Activated CD4-positive, CD25-positive, alpha-beta regulatory T cell treated with anti-CD3 and anti-CD28 coated beads, Interleukin-2, amount 50 U/mL, for 16 hours (primary cell): ENCODE measurements around the gene FBXW8.

ENCODE experiments used
- DNase-seq: peaks from one replicate; pipeline ENCODE4 v3.0.0-alpha.2; 2020; ENCODE audit warnings: low read depth, low spot score

Gene FBXW8

DNA sequence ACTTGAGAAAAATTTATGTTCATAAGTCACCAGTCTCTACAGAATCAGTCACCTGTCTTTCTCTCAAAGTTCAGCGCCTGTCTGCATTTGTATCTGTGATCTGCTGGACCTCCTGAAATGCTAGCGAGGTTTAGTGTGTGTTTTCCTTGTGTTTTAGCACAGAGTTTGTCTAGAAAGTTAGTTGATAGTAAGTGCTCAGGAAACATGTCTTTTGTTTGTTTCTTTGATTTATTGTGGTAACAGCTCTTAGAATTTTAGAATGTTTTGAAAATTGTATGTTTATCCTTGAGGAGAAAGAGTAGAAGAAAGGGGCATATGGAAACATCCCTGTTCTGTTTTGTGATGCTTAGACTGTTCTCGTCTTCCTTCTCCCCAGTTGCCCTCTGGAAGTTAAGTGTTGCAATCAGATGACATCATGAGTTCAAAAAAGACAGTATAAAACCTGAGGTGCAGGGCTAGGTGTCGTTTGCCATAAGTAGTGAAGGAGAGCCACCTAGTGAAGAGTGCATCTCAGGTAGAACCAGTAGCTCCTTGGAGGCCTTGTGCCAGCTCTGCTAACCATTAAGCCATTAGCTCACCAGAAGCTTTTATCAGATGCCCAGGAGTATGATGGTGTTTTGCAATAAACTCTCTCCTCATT, 44.8 kb downstream of the FBXW8 start:
- DNase-seq, result no peak

DNA sequence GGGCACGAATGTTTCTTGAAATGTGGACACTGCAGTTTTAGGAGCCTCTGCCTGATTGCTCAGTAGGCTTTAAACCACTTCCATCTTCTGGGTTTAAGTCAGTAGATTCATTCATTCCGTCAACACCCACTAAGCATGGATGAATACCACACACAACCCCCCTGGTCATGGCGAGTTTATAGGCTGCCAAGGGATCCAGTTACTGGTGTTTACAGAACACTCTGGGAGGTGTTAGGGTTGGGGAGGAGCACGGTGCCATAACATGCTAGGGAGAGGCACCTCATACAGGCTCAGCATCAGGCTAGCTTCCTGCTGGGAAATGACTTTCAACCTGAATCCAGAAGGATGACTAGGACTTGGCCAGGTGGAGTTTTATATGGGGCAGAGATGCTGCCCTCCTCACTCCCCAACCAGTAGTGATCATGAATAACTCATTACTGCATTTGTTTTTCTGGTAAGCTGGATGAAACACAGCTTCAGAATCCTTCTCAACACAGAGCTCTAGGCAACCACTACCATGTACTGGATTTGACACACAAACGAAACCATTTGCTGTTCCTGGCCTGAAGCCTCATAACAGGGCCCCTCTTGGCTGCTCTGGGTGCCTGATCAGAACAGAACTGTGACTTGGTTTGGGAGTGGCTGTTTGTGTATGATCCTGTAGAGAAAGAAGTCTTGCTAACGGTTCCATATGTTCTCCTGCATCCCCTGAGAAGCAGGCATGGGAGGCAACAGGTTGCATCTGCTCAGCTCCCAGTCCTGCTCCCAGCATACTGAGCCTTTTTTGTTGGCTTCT, 47.9 kb downstream of the FBXW8 start:
- no peak for DNase-seq

DNA sequence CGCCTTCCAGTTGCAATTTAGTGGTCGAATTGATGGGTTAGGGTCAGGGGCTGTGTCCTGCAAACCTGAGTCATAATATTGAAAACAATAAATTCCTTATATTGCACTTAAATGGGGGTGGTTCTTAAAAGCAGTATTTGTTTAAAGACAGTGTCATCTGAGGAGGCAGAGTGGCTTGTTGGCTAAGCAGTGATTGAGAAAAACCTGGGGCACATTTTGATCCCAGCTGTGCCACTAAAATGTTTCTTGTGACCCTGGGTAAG, 48.4 kb downstream of the FBXW8 start:
- DNase-seq, result no peak

DNA sequence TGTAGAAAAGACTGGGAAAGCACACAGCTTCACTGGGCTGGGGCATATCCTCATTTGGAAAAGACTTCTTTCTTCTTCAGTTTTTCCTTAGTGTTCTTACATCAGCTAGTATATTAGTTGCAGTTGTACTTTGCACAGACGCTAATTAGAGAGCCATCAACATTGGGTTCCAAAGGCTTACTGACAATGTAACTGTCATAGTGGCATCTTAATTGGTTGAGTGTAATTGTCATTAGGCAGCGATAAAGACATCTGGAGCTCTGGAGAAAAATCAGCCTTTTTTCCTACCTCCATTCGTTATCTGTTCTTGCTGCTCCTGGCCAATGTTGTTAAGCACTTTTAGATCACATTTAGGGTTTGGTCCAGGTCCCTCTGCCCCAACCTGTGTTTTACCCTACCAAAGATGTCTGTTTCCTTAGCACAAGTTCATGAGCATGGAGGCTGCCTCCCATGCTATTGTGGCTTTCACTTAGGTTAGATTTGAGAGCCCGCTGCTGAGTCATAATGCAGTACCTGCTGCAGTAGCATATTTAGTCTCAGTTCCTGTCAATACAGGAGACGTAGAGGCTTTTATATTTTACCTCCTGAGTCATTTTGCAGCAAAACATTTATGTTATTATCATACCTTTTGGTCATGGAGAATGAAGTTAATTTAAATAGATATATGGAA, 49.2 kb downstream of the FBXW8 start:
- DNase-seq, result no peak

DNA sequence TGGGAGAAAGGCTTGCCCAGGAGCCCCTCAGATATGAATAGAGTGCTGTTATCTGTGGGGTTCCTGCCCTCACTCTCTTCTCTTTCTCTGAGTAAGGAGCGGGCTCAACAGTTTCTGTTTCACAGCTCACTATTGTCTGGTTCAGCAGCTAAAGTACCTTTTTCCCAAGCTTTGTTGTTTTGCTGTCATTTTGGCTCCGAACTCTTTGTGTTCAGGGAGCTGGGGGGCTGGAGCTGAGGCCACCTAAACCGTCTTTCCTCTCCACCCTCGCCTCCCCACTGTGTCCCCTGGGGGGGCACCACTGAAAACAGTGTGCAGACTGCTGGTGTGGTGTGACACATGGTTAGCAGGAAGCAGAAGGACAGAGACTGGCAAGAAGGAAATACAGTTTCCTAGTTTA, 51.4 kb downstream of the FBXW8 start:
- DNase-seq, result no peak

DNA sequence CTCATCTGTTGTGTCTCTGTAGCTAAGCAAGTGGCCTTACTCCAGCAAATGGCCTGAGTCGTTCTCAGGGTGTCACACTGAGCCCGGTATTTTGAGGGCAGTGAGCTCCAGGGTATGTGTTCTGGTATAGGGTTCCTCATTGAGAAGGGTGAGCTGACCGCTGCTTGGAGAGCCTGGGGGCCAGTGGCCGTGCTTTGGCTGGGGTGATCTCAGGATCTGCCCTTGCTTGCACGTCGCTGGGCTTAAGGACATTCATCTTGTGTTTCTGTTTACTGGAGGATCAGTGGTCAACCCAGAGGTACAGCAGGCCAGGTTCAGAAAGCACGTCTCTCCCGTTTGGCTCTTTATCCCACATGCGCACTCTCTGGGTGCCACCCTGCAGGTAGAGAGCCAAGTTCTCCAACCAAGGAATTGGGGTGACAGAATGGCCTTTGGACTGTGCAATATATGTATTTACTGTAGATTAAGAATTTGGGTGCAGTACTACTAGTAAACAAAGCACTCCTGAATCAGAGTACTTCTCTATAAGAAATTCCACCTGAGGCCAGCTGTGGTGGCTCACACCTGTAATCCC, 52.1 kb downstream of the FBXW8 start:
- no peak for DNase-seq

DNA sequence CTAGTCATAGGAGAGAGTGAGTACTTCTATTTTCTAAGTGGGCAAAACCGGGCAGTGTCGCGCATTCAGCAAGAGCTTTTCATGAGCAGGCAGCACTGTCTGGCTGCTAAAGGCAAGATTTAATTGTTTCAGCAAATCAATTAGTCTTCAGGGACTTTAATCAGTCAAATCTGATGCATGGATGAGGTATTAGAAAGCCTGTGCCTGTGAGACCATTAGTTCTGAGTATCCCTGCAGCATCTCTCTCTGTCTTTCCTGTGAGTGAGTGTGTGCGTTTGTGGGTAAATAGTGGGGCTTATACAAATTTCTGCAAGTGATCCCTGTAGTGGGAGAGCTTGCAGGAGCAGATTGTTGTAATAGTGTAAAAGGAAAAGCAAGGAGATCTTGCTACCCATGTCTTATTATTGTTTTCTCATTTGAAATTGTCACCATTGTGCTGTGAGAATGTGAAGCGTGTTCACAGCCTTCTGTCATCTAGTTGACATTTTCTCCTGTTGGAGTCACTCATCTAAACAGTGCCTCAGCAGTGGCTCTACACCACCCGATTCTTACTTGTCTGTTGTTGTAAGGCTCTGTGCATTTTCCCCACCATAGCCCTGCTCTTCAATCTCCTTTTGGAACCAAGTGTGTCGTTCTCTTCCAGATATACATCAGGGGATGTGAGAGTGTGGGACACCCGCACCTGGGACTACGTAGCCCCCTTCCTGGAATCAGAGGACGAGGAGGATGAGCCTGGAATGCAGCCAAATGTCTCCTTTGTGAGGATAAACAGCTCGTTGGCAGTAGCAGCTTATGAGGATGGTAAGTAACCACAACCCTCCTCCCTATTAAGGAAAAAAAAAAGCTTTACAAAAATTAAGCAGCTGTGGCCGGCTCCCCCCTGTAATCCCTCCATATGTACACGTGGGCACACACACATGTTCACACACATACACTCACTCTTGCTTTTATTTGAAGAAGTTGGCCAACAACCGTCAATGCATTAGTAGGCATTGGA, 53.6 kb downstream of the FBXW8 start:
- DNase-seq, result no peak

DNA sequence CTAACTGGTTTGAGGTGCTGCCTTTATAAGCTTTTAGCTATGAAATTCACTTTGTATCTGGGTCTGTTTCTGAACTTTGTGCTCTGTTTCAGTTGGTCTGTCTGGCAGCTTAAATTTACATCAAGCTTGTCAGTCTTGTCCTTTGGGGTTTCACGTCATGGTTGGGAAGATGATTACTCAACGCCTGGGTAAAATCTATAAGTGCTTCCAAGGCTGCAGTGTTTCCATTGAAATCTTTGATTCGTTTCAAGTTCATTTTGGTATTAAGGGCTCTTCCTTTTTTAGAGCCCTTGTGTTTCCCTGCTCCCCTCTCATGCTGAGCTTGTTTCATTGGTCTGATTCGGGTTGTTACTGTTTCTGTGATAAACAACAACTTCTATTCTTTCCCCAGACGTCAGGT, 58.2 kb downstream of the FBXW8 start:
- DNase-seq, result no peak

DNA sequence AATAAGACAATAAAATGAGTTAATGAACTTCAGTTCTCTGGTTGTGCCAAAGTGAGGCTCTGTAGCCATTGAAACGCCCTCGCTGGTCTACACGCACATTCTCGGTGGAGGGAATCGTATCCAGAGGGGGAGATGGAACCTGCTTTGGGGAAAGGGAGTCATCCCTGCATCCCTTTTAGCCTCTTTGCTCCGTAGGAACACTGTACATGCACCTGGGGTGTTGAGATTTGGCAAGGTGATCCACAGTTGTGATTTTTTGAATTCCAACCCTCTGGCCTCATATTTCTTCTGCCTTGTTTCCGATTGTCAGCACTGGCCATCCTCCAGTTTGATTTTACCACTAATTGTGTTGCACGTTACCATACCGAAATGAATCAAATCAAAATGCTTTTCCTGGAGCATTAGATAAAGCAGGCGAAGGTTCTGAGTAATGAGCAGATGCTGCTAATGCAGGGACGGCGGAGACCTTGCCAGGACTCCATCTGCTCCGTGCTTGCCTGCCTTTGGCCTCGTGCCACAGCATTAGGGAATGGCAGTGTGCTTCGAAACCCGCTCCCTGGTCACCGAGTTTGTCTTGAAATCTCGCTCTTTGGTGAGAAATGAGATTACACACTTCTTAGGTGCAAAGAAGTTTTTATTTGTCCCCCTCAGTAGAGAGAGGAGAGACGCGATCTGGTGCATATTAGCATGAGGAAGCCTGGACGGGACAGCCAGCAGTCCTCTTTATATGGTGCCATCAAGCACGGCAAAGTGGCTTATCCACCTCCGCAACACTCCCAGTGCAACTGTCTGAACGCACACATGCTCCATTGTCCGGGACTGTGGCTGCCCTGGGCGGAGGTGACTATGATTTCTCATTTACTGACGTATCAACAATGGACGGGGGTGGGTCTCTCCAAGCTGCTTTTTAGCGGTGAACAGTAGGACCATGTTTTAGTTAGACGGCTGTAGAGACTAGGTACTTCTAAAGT, 59.1 kb downstream of the FBXW8 start:
- no peak for DNase-seq

DNA sequence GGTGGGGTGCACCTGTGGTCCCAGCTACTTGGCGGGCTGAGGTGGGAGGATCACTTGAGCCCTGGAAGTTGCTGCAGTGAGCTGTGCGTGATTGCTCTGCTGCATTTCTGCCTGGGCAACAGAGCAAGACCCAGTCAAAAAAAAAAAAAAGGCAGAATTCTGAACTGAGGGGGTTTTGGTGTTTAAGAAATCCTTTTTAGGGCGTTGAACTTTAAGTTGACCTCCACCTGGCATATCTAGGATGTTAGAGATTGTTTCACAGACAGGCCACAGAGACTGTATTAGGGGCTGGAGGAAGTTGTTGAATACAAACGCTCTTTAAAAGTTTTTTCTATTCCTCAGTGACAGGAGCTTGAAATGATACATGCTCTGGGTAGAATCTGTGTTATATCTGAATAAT, 60.5 kb downstream of the FBXW8 start:
- DNase-seq, result no peak

DNA sequence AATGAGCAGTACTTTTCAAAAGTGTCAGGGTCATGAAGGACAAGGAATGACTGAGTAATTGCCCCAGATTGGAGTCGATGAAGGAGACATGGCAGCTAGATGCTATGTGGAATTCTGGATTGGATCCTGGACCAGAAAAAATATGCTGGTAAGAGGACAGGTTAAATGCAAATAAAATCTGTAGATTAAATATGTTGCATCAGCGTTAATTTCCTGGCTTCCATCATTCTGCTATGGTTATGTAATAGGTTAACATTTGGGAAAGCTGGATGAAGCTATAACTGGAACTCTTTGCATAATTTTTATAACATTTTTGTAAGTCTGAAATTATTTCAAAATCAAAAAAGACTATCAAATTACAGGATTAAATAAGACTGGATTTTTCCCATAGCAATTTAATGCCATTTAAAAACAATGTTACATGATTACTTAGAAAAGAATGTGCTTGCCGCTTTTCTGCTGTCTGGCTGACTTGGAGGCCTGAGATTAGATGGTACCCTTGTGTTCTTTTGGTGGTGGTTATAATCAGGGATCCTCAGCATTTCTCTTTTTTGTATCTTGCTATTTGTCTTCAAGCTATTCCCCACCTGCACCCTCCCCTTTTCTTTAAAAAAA, 65.1 kb downstream of the FBXW8 start:
- DNase-seq, result no peak

DNA sequence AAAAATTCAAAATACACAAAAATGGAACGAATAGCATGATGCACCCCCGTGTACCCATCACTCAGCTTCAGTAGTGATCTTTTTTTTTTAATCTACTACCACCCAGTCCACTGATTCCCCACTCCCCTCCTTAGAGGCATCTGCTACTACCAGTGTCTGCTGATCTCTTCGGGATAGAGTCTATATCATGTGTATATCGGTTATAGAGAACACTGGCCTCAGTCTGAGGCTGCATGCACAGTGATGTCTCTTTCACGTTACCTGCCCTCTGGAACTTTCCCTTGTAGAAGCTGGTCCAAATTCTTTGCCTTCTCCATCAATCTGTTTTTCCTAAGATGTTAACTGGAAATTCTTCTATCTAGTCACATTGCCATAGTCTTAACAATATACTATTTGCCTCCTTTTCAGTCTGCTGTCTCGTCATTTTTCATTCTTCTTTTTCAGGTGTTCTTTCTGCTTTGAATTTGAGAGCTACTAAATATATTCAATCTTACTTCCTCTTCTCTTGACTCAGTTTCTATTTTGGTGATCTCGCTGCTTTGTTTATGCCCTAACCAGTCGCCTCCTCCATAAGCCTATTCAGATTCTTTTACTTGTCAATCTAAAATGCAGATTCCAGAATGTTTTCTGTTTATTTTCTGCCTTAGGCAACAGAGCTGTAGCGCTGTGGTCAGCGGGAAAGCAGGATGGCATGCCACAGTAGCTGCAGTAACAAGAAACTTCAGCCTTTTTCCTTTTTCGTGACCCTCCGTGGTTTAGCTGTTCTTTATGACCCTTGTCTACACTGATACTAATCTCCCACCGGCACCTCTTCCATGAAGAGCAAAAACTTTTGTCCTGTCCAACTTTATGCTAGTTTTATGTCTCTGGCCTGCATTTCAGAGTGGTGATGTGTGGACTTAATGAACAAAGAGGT, 67.0 kb downstream of the FBXW8 start:
- DNase-seq, result no peak

DNA sequence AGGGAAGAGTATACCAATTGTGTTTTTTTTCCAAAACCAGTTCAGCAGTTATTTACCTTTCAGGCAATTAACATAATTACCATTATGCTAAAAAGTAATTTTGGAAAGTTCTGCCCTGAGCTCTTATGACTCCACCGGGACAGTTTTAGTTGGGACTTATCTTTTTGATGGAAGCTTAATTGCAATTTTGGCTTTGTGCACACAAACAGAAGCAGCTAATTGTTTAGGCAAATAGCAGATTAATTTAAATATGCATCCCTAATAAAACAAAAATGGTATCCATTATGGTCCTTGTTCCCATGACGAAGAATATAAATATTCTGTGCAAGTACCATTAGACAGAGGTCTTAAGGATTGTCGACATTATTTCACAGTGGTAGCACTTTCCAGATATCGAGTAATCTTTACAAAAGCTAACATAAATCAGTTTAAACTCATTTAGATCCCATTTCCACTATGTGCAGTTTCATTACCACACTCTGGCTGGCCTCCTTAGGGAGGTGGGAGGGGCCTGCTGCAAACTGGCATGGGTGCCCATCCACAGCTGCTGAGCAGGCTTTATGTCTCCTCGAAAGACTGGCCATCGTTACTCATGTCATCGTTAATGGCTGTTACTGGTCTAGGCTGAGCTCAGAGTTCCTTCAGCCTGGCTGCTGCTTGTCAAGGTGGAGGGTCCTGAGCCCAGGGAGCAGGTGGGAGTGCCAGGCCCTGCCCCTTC, 68.2 kb downstream of the FBXW8 start:
- no peak for DNase-seq

DNA sequence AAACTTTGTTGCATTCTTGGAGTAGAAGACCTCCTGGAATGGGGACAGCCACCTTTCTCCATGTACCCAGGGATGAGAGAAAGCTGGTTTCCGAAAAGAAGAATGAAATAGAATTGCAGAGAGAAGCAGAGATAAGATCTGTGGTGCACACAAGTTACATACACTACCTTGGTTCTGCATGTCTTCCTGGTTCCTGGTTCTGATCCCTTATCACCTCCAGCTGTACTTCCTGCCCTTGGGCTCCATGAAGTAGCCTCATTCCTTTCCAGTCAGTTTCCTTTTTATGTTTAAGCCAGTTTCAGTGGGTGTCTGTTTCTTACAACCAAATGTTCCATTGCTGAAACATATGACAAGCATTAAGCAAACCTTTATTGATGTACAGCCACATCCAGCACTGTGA, 69.3 kb downstream of the FBXW8 start:
- no peak for DNase-seq

DNA sequence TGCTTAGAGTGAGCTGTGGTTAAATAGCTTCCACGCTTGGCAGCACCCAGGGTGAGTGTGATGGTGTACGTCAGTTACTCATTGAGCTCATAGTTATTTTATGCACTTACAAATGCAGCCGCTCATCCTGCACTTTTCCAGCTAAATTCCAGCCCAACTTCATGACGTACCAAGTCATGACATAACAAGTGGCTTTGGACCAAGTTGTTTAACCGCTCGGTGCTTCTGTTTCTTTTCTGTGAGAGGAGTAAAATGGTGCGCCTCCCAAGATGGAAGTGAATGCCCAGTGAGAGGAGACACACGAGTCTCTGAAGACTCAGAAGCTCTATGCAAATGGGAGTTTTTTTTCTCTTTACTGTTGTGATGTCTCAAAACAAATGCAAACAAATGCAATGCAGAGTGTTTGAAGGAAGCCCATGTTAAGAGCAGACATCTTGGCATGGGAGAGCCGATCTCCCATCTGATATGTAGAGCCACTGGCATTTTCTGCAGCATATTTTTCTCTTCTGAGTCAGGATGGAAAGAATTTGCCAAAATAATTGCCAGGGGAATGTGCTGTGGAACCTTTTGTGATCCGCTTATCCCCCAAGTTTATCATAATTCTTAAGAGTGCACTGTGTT, 72.2 kb downstream of the FBXW8 start:
- no peak for DNase-seq

DNA sequence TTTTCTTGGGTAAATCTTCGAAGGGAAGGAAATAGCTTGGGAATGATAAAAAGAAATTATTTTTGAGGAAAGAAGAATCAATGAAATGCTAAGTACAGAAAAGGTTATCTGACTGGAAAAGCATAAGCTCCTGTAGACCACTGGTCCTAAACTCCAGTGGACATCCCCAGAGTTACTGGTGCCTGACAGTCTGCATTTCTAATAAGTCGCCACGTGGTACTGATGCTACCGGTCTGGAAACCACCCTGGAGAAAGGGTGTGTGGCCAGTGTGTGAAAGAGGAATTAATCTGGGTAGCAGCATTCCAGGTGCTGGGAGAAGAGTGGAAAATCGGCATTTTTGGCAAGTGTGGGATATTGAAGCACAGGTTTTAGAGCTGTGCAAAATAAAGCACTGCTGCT, 73.3 kb downstream of the FBXW8 start:
- DNase-seq, result no peak

DNA sequence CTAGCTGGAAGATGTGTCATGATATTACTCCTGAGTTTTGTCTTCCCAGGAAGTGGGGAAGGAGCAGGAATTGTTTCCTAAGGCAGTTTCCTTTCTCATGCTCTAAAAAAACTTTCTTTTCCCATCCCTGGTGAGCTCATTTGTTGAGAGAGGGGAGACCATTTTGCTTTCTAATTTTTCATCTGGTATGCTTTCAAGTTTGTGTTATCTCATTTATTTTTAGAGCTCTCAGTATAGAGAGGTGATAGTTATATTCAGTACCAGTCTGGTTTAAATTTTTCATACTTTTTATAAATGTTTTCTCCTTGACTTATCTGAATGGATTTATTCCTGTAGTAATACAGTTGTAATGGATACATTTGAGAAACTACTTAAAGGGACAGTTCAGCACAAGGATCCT, 79.6 kb downstream of the FBXW8 start:
- DNase-seq, result no peak
